ENCODE results near the gene KCNJ6. TPM values are rescaled to one million over a fixed set of nuclear protein-coding genes. Genes with fewer than 3 reads are reported as not detected.
A peak's percentile ranks its signal among the peaks of the same experiment; 100 is the strongest.
"Not testable (repeated sequence)": the region's sequence is repeated elsewhere in the genome, so short reads cannot be mapped to it uniquely, and the experiment has no call there.

The KCNJ6 gene
- total RNA-seq, 1 experiment from 2014 or later = not detected

DNA sequence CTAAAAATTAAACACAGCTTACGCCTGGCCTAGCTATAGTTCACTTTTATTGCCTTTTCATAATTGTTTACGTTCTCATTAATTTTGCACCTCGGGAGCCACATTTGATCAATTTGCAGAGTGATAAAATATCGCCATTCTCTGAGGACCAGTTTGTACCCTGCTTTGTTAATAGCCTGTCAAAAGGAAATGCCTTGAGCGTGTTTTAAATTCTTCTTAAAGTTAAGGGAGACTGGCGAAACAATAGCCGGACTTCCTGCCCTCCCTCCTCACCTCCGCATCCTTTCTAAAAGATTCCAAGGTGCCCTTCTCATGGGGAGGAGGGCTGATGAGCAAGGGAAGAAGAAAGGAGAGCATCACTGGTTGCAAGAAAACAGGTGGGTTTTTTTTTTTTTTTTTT, 271.6 kb downstream of the KCNJ6 start:
- intact Hi-C loops (cut with micrococcal nuclease; ENCODE audit: unreplicated experiment) = loop anchor here (10.0 kb wide), 1 partner anchor 480 kb away; no protein-coding TSS in a partner anchor
- H3K27me3 ChIP-seq (replicated peaks; ENCODE audit: insufficient read depth, low read depth, low read length, poor library complexity) = peaks cover 14% of the 10 kb centered on the region
- CTCF ChIA-PET = no interaction called here
- no peak overlapping the region for H3K4me3 ChIP-seq (ENCODE audit: low read depth, low read length, poor library complexity, severe bottlenecking)
- H3K9me3 ChIP-seq (ENCODE audit: low read depth, low read length, poor library complexity, severe bottlenecking) = no peaks in the 10 kb centered on the region
- no peaks in the 10 kb centered on the region for H3K36me3 ChIP-seq (ENCODE audit: insufficient read depth, low read length, poor library complexity, severe bottlenecking)
- no TSS peak for BruUV-seq (replicated peaks)
- no peak overlapping the region for H3K27ac ChIP-seq (ENCODE audit: low read depth, low read length, poor library complexity, severe bottlenecking)
- POLR2A ChIA-PET (ENCODE audit: low non-redundant PET) = no interaction called here
- DNase-seq (ENCODE audit: low spot score) = no peak
- no peaks in the 10 kb centered on the region for H3K4me1 ChIP-seq (ENCODE audit: insufficient read depth, low read length, poor library complexity, severe bottlenecking)
- no peak for TF ChIP-seq EZH2 (IDR thresholded peaks at IDR 0.05; ENCODE audit: borderline replicate concordance, low read depth, low read length, poor library complexity, severe bottlenecking)
- TF ChIP-seq, protein P1, sequence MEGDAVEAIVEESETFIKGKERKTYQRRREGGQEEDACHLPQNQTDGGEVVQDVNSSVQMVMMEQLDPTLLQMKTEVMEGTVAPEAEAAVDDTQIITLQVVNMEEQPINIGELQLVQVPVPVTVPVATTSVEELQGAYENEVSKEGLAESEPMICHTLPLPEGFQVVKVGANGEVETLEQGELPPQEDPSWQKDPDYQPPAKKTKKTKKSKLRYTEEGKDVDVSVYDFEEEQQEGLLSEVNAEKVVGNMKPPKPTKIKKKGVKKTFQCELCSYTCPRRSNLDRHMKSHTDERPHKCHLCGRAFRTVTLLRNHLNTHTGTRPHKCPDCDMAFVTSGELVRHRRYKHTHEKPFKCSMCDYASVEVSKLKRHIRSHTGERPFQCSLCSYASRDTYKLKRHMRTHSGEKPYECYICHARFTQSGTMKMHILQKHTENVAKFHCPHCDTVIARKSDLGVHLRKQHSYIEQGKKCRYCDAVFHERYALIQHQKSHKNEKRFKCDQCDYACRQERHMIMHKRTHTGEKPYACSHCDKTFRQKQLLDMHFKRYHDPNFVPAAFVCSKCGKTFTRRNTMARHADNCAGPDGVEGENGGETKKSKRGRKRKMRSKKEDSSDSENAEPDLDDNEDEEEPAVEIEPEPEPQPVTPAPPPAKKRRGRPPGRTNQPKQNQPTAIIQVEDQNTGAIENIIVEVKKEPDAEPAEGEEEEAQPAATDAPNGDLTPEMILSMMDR (conservative IDR thresholded peaks at IDR 0.05; ENCODE audit: low read depth, low read length) = no peak

GRCh38 chr21:37643862-37644261, 272.4 kb downstream of the KCNJ6 start:
- CTCF ChIA-PET; H3K4me1 ChIP-seq (ENCODE audit: insufficient read depth, low read length, poor library complexity, severe bottlenecking); H3K36me3 ChIP-seq (ENCODE audit: insufficient read depth, low read length, poor library complexity, severe bottlenecking); POLR2A ChIA-PET (ENCODE audit: low non-redundant PET); H3K4me3 ChIP-seq (ENCODE audit: low read depth, low read length, poor library complexity, severe bottlenecking); H3K27ac ChIP-seq (ENCODE audit: low read depth, low read length, poor library complexity, severe bottlenecking); H3K9me3 ChIP-seq (ENCODE audit: low read depth, low read length, poor library complexity, severe bottlenecking); DNase-seq (ENCODE audit: low spot score); BruUV-seq (replicated peaks): not testable (repeated sequence)
- intact Hi-C loops (cut with micrococcal nuclease; ENCODE audit: unreplicated experiment) = loop anchor here (10.0 kb wide), 1 partner anchor 479 kb away; no protein-coding TSS in a partner anchor
- H3K27me3 ChIP-seq (replicated peaks; ENCODE audit: insufficient read depth, low read depth, low read length, poor library complexity) = peaks cover 17% of the 10 kb centered on the region

DNA sequence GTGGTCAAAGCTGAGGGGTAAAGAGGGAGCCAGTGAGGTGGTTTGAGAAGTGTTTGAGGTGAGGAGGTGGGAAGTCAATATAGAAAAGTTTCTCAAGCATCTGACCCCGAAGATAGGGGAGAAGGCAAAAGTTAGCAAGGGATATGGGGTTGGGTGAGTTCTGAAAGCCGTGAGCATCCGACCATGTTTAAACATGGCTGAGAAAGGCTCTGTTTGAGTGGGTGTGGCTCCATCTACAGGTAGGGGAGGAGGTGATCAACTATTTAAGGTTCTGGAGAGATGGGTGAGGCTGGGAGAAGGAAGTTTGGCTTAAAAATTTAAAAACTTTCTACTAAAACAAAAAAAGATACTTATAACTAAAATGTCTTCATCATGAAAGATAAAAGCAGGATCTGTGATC, 273.8 kb downstream of the KCNJ6 start:
- Histone ChIP-seq H3K4me1 (ENCODE audit: insufficient read depth, low read length, poor library complexity, severe bottlenecking) (no peaks in the 10 kb centered on the region), H3K9me3 (ENCODE audit: low read depth, low read length, poor library complexity, severe bottlenecking) (no peaks in the 10 kb centered on the region), H3K4me3 (ENCODE audit: low read depth, low read length, poor library complexity, severe bottlenecking) (no peak overlapping the region), H3K27ac (ENCODE audit: low read depth, low read length, poor library complexity, severe bottlenecking) (no peak overlapping the region), H3K27me3 (replicated peaks; ENCODE audit: insufficient read depth, low read depth, low read length, poor library complexity) (peaks cover 17% of the 10 kb centered on the region), H3K36me3 (ENCODE audit: insufficient read depth, low read length, poor library complexity, severe bottlenecking) (no peaks in the 10 kb centered on the region)
- intact Hi-C loops (cut with micrococcal nuclease; ENCODE audit: unreplicated experiment) = loop anchor here (10.0 kb wide), 1 partner anchor 478 kb away; no protein-coding TSS in a partner anchor
- BruUV-seq (replicated peaks) = no TSS peak
- ChIA-PET CTCF (no interaction called here), POLR2A (ENCODE audit: low non-redundant PET) (no interaction called here)
- TF ChIP-seq, protein P1 (conservative IDR thresholded peaks at IDR 0.05; ENCODE audit: low read depth, low read length) = peak; percentile 51
- no peak for TF ChIP-seq EZH2 (IDR thresholded peaks at IDR 0.05; ENCODE audit: borderline replicate concordance, low read depth, low read length, poor library complexity, severe bottlenecking)
- peak; percentile 64 for DNase-seq (ENCODE audit: low spot score)

DNA sequence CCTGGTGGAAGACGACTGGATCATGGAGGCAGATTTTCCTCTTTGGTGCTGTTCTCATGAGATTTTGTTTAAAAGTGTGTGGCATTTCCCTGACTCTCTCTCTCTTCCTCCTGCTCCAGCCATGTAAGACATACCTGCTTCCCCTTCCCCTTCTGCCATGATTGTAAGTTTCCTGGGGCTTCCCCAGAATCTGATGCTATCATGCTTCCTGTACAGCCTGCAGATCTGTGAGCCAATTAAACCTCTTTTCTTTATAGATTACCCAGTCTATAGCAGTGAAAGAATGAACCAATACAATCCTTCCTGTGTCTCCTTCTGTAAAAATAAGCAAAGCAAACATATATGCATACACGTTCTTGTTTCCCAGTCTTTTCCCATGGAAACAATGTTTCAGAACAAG, 276.5 kb downstream of the KCNJ6 start:
- no peaks in the 10 kb centered on the region for H3K4me1 ChIP-seq (ENCODE audit: insufficient read depth, low read length, poor library complexity, severe bottlenecking)
- ChIA-PET CTCF (no interaction called here), POLR2A (ENCODE audit: low non-redundant PET) (no interaction called here)
- intact Hi-C loops (cut with micrococcal nuclease; ENCODE audit: unreplicated experiment) = loop anchor here (10.0 kb wide), 1 partner anchor 475 kb away; no protein-coding TSS in a partner anchor
- no peak for DNase-seq (ENCODE audit: low spot score)
- TF ChIP-seq, protein P1 (conservative IDR thresholded peaks at IDR 0.05; ENCODE audit: low read depth, low read length) = no peak
- no peak for TF ChIP-seq EZH2 (IDR thresholded peaks at IDR 0.05; ENCODE audit: borderline replicate concordance, low read depth, low read length, poor library complexity, severe bottlenecking)
- H3K27ac ChIP-seq (ENCODE audit: low read depth, low read length, poor library complexity, severe bottlenecking) = no peak overlapping the region
- H3K27me3 ChIP-seq (replicated peaks; ENCODE audit: insufficient read depth, low read depth, low read length, poor library complexity) = peaks cover 12% of the 10 kb centered on the region
- BruUV-seq (replicated peaks) = no TSS peak
- H3K4me3 ChIP-seq (ENCODE audit: low read depth, low read length, poor library complexity, severe bottlenecking) = no peak overlapping the region
- no peaks in the 10 kb centered on the region for H3K36me3 ChIP-seq (ENCODE audit: insufficient read depth, low read length, poor library complexity, severe bottlenecking)
- no peaks in the 10 kb centered on the region for H3K9me3 ChIP-seq (ENCODE audit: low read depth, low read length, poor library complexity, severe bottlenecking)

All from A673 (cell line).